SK-N-SH (cell line): ENCODE data around the gene HAUS3. TPM values are rescaled to one million over a fixed set of nuclear protein-coding genes. Genes with fewer than 3 reads are reported as not detected.

Experiments
- CTCF ChIA-PET: fragments of 300-600, 350-600 bp; formaldehyde crosslinking; extraction: SDS; loops from one replicate; lab custom pipeline; 2021; lab: Yijun Ruan, JAX
- POLR2A ChIA-PET: fragments of 350-600 bp; sonication (Branson Sonifier 250); formaldehyde crosslinking; extraction: SDS; loops from one replicate; lab custom pipeline; 2020; ENCODE audit warnings: antibody characterized with exemption, inconsistent platforms; lab: Yijun Ruan, JAX
- DNase-seq: peaks from one replicate; pipeline ENCODE4 v3.0.0; 2012
- H2AFZ ChIP-seq: fragments of 200-600 bp; sonication (generic); 2 replicates; pipeline ENCODE4 v1.8.1; 2016; ENCODE audit warnings: antibody characterized with exemption, mild to moderate bottlenecking, low read depth
- H3F3A ChIP-seq: fragments of 200-600 bp; sonication (generic); replicated peaks from 2 replicates; pipeline ENCODE3; 2016; ENCODE audit warnings: antibody characterized with exemption, mild to moderate bottlenecking; ENCODE audit not compliant: insufficient read depth
- H3K27ac ChIP-seq, 2 experiments: fragments of 200-500 bp in 1 of 2; fragments of 200-600 bp in 1 of 2; sonication (Bioruptor generic) in 1 of 2; sonication (generic), shearing (Covaris generic) in 1 of 2; 2 replicates each; pipeline versions ENCODE4 v1.5.1 to v1.6.1; 2014 to 2016; ENCODE audit warnings: low read depth in 2 of 2, inconsistent platforms in 1 of 2, low read length in 1 of 2, mild to moderate bottlenecking in 1 of 2, mixed read lengths in 1 of 2
- H3K27me3 ChIP-seq: fragments of 200-600 bp; sonication (generic), shearing (Covaris generic); 2 replicates; pipeline ENCODE4 v1.6.1; 2016; ENCODE audit warnings: mixed run types; ENCODE audit not compliant: insufficient read depth
- H3K36me3 ChIP-seq, 2 experiments: fragments of 200-500 bp in 1 of 2; fragments of 200-600 bp in 1 of 2; sonication (Bioruptor generic) in 1 of 2; sonication (generic) in 1 of 2; replicated peaks in 1 of 2; 2 replicates each; pipeline versions ENCODE3 to v1.5.1; 2014 to 2016; ENCODE audit warnings: low read length in 1 of 2, mild to moderate bottlenecking in 1 of 2; ENCODE audit not compliant: insufficient read depth in 2 of 2, control insufficient read depth in 1 of 2
- H3K4me1 ChIP-seq, 2 experiments: fragments of 200-500 bp in 1 of 2; fragments of 200-600 bp in 1 of 2; sonication (Bioruptor generic) in 1 of 2; sonication (generic), shearing (Covaris generic) in 1 of 2; 2 replicates each; pipeline versions ENCODE4 v1.5.1 to v1.6.1; 2014 to 2016; ENCODE audit warnings: low read depth in 1 of 2, low read length in 1 of 2, mixed run types in 1 of 2; ENCODE audit not compliant: insufficient read depth in 2 of 2, control insufficient read depth in 1 of 2
- H3K4me2 ChIP-seq: fragments of 200-600 bp; sonication (generic), shearing (Covaris generic); 2 replicates; pipeline ENCODE4 v1.6.1; 2017; ENCODE audit warnings: mixed run types
- H3K4me3 ChIP-seq, 2 experiments: fragments of 200-500 bp in 1 of 2; fragments of 200-600 bp in 1 of 2; sonication (Bioruptor generic) in 1 of 2; sonication (generic), shearing (Covaris generic) in 1 of 2; 2 replicates each; pipeline versions ENCODE4 v1.5.1 to v1.8.1; 2014 to 2016; ENCODE audit warnings: low read depth in 2 of 2, inconsistent platforms in 1 of 2, low read length in 1 of 2, mild to moderate bottlenecking in 1 of 2, mixed read lengths in 1 of 2, moderate library complexity in 1 of 2
- H3K79me2 ChIP-seq: fragments of 200-600 bp; sonication (generic); 2 replicates; pipeline ENCODE4 v1.8.1; 2017; ENCODE audit warnings: mild to moderate bottlenecking; ENCODE audit not compliant: insufficient read depth
- H3K9ac ChIP-seq: fragments of 200-600 bp; sonication (generic); 2 replicates; pipeline ENCODE4 v1.6.1; 2017; ENCODE audit warnings: mixed run types
- H3K9me2 ChIP-seq: fragments of 200-600 bp; sonication (generic); 2 replicates; pipeline ENCODE4 v1.6.1; 2017; ENCODE audit warnings: mixed run types
- H3K9me3 ChIP-seq: fragments of 200-600 bp; sonication (generic); 2 replicates; pipeline ENCODE4 v1.6.1; 2017; ENCODE audit warnings: mixed run types, mild to moderate bottlenecking, moderate library complexity
- H4K20me1 ChIP-seq: fragments of 200-600 bp; sonication (generic); 2 replicates; pipeline ENCODE4 v1.6.1; 2017; ENCODE audit warnings: mild to moderate bottlenecking, mixed run types; ENCODE audit not compliant: insufficient read depth
- CHD2 ChIP-seq: fragments of 150-350 bp; IDR thresholded peaks from 2 replicates; pipeline ENCODE4 v1.6.1; 2018; ENCODE audit warnings: low read length; ENCODE audit not compliant: partially characterized antibody
- ELF1 ChIP-seq: IDR thresholded peaks from 2 replicates; pipeline ENCODE4 v1.4.0; 2012
- FOSL2 ChIP-seq: IDR thresholded peaks from 2 replicates; pipeline ENCODE4 v1.4.0; 2012; ENCODE audit warnings: low read depth, mild to moderate bottlenecking, moderate library complexity, borderline replicate concordance
- FOXJ3 ChIP-seq: sonication (generic); formaldehyde crosslinking; IDR thresholded peaks from 2 replicates; pipeline ENCODE4 v1.5.1; 2020; ENCODE audit warnings: mild to moderate bottlenecking, missing genetic modification reagents
- FOXM1 ChIP-seq: IDR thresholded peaks from 2 replicates; pipeline ENCODE4 v1.4.0; 2012; ENCODE audit warnings: low read depth, mild to moderate bottlenecking
- GABPA ChIP-seq: IDR thresholded peaks from 2 replicates; pipeline ENCODE4 v1.4.0; 2012; ENCODE audit warnings: low read depth, mild to moderate bottlenecking
- MEF2A ChIP-seq: IDR thresholded peaks from 2 replicates; pipeline ENCODE4 v1.4.0; 2012; ENCODE audit warnings: low read depth, borderline replicate concordance
- NFIC ChIP-seq: IDR thresholded peaks from 2 replicates; pipeline ENCODE4 v1.4.0; 2012; ENCODE audit warnings: borderline replicate concordance
- NRF1 ChIP-seq: IDR thresholded peaks from 2 replicates; pipeline ENCODE4 v1.6.1; 2012; ENCODE audit warnings: low read depth, mild to moderate bottlenecking, low read length
- RAD21 ChIP-seq: IDR thresholded peaks from 2 replicates; pipeline ENCODE4 v1.6.1; 2012; ENCODE audit warnings: mild to moderate bottlenecking, low read length
- SIN3A ChIP-seq: IDR thresholded peaks from 2 replicates; pipeline ENCODE4 v1.6.1; 2012; ENCODE audit warnings: low read depth, mild to moderate bottlenecking, low read length, moderate library complexity, borderline replicate concordance
- TCF12 ChIP-seq: IDR thresholded peaks from 2 replicates; pipeline ENCODE4 v1.4.0; 2012
- TEAD4 ChIP-seq: IDR thresholded peaks from 2 replicates; pipeline ENCODE4 v1.4.0; 2012; ENCODE audit warnings: mild to moderate bottlenecking, borderline replicate concordance; ENCODE audit not compliant: insufficient read depth
- WGBS: methylation state at CpG from one replicate; pipeline ENCODE4 v1.1.6; 2017; ENCODE audit warnings: low lambda C conversion rate; 5-methylcytosine and 5-hydroxymethylcytosine counted together
- polyA plus RNA-seq, 3 experiments: library from polyadenylated mRNA; depleted of rRNA; stranded (reverse); fragments of >200 nt; gene quantifications; 2 replicates each; pipeline ENCODE4 v1.2.3, GENCODE V29; 2012
- TF ChIP-seq, protein P1 (sequence below): fragments of 200-600 bp; sonication (generic); IDR thresholded peaks from 2 replicates; pipeline ENCODE4 v1.6.1; 2017; ENCODE audit warnings: antibody characterized with exemption, mild to moderate bottlenecking, moderate library complexity
- TF ChIP-seq, protein P2 (sequence below): fragments of 150-350 bp; IDR thresholded peaks from 2 replicates; pipeline ENCODE4 v1.6.1; 2016; ENCODE audit warnings: mild to moderate bottlenecking, low read depth, low read length
- TF ChIP-seq, protein P3 (sequence below): IDR thresholded peaks from 2 replicates; pipeline ENCODE4 v1.4.0; 2012; ENCODE audit warnings: low read depth, borderline replicate concordance

The HAUS3 gene
- polyA plus RNA-seq, 1 of the 3 experiments (the other 2 are of a cell fraction): 6.3 TPM

DNA sequence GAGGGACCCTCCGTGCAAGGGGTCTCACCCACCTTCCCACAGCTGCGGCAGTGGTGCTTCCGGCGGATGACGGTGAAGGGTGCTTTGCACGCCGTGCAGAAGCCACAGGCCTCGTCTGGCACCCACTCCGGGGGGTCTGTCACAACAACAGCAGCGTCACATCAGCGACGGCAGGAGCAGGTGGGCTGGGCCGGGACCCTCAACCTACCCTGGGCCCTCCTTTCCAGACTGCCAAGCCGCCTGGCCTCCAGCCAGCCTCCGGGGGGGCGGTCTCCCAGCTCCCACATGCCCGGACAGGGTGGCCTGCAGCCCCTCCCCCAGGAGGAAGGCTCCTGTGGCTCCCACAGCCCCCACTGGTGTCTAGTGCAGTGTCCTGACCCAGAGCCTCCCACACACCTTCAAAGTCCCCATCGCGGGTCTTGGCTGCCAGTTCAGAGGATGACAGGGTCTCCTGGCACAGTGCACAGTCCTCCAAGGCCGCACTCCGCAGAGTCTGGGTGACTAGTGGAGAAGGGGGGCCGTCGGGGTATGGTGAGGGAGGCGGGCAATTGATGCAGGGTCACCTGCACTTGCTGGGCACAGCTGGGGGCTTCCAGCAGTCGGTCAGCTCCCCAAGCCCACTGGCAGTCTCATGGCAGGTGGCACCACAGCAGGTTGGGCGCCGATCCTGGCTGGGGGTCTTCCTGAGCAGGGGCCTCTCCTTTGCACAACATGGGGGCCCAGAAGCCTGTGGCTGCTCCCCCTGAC lies 29.5 kb upstream of the HAUS3 start:
- H3K27ac ChIP-seq: no peak overlapping the region
- no peaks in the 10 kb centered on the region for H4K20me1 ChIP-seq
- H2AFZ ChIP-seq: no peak overlapping the region
- no peak overlapping the region for H3K9ac ChIP-seq
- H3K9me2 ChIP-seq: no peaks in the 10 kb centered on the region
- WGBS: 77% methylated on average over 11 of the region's 27 CpGs
- no peaks in the 10 kb centered on the region for H3K36me3 ChIP-seq
- no peaks in the 10 kb centered on the region for H3K27me3 ChIP-seq
- ChIA-PET CTCF (interaction anchor here (1.1 kb wide), 1 partner anchor 15 kb away, joined by 3 read pairs; no protein-coding TSS in a partner anchor), POLR2A (no interaction called here)
- no peaks in the 10 kb centered on the region for H3K9me3 ChIP-seq
- DNase-seq: no peak
- peaks cover 0 to 47% of the 10 kb centered on the region in 2 experiments; a peak in 1 of 4 replicates for H3K4me1 ChIP-seq
- no peak for TF ChIP-seq GABPA
- H3K79me2 ChIP-seq: no peaks in the 10 kb centered on the region
- no peaks in the 10 kb centered on the region for H3F3A ChIP-seq
- no peak overlapping the region for H3K4me3 ChIP-seq
- no peak overlapping the region for H3K4me2 ChIP-seq

DNA sequence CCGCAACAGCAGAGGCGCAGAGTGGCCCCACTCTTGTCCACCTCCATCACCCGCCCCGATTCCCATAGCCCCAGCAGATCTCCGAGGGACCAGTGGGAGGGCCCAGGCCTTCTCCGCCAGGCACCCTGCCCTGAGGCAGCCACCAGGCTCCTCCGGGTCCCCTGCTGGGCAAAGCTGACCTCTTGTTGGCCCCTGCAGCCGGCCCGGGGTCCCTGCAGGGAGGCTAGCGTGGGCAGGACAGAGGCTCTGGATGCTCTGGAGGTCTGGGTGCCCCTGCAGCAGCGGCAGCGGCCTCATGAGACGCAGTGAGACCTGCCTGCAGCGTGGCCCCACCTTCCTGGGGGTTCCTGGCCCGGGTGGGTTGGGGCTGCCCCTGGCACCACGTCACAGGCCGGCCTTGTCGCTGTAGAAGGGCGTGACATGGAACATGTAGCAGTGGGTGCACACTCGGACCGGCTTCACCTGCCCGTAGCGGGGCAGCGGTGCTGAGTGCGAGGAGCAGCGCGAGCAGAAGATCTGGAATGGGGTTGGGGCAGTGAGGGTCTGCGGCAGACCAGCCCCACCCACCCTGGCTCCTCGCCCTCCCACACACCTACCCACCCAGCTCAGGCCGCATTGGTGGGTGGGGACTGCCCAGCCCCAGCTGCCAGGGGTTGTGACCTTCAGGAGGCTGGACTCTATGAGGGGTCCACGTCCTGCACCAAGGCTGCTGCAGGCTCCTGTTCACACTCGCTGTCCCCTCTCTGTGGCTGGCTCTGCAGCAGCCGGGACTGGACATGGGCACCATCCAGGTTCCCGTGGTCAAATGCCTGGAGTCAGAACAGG lies 28.6 kb upstream of the HAUS3 start:
- TF ChIP-seq, protein P1, sequence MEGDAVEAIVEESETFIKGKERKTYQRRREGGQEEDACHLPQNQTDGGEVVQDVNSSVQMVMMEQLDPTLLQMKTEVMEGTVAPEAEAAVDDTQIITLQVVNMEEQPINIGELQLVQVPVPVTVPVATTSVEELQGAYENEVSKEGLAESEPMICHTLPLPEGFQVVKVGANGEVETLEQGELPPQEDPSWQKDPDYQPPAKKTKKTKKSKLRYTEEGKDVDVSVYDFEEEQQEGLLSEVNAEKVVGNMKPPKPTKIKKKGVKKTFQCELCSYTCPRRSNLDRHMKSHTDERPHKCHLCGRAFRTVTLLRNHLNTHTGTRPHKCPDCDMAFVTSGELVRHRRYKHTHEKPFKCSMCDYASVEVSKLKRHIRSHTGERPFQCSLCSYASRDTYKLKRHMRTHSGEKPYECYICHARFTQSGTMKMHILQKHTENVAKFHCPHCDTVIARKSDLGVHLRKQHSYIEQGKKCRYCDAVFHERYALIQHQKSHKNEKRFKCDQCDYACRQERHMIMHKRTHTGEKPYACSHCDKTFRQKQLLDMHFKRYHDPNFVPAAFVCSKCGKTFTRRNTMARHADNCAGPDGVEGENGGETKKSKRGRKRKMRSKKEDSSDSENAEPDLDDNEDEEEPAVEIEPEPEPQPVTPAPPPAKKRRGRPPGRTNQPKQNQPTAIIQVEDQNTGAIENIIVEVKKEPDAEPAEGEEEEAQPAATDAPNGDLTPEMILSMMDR: no peak
- TF ChIP-seq, protein P2, sequence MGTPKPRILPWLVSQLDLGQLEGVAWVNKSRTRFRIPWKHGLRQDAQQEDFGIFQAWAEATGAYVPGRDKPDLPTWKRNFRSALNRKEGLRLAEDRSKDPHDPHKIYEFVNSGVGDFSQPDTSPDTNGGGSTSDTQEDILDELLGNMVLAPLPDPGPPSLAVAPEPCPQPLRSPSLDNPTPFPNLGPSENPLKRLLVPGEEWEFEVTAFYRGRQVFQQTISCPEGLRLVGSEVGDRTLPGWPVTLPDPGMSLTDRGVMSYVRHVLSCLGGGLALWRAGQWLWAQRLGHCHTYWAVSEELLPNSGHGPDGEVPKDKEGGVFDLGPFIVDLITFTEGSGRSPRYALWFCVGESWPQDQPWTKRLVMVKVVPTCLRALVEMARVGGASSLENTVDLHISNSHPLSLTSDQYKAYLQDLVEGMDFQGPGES: no peak
- no peak for TF ChIP-seq TCF12
- no peak for TF ChIP-seq RAD21
- TF ChIP-seq FOXJ3 (CRISPR knock-in tag): no peak
- no peak for TF ChIP-seq TEAD4
- TF ChIP-seq SIN3A: no peak
- TF ChIP-seq NFIC: no peak
- TF ChIP-seq FOXM1: no peak
- TF ChIP-seq CHD2: no peak
- TF ChIP-seq MEF2A: no peak
- no peak for TF ChIP-seq ELF1
- TF ChIP-seq, protein P3, sequence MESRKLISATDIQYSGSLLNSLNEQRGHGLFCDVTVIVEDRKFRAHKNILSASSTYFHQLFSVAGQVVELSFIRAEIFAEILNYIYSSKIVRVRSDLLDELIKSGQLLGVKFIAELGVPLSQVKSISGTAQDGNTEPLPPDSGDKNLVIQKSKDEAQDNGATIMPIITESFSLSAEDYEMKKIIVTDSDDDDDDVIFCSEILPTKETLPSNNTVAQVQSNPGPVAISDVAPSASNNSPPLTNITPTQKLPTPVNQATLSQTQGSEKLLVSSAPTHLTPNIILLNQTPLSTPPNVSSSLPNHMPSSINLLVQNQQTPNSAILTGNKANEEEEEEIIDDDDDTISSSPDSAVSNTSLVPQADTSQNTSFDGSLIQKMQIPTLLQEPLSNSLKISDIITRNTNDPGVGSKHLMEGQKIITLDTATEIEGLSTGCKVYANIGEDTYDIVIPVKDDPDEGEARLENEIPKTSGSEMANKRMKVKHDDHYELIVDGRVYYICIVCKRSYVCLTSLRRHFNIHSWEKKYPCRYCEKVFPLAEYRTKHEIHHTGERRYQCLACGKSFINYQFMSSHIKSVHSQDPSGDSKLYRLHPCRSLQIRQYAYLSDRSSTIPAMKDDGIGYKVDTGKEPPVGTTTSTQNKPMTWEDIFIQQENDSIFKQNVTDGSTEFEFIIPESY: no peak
- TF ChIP-seq GABPA: no peak
- no peak for TF ChIP-seq NRF1
- no peak for TF ChIP-seq FOSL2
- Histone ChIP-seq H3K36me3 (no peaks in the 10 kb centered on the region), H3K27me3 (no peaks in the 10 kb centered on the region), H3K27ac (no peak overlapping the region), H3K4me1 (peaks cover 0 to 54% of the 10 kb centered on the region in 2 experiments; a peak in 1 of 4 replicates), H3K9me3 (no peaks in the 10 kb centered on the region), H3K4me2 (no peak overlapping the region), H3K9me2 (no peaks in the 10 kb centered on the region), H3K79me2 (no peaks in the 10 kb centered on the region), H3F3A (no peaks in the 10 kb centered on the region), H3K9ac (no peak overlapping the region), H3K4me3 (no peak overlapping the region), H4K20me1 (no peaks in the 10 kb centered on the region), H2AFZ (no peak overlapping the region)
- CTCF ChIA-PET: no interaction called here
- WGBS: 92% methylated on average over 17 of the region's 34 CpGs
- DNase-seq: peak; percentile 38
- POLR2A ChIA-PET: no interaction called here
